ENCODE measurements around the gene HOXA10. TPM values are rescaled to one million over a fixed set of nuclear protein-coding genes. Genes with fewer than 3 reads are reported as not detected.

HOXA10 gene
- total RNA-seq, 6 experiments from 2014 or later = 38.9 to 43.5 (median 41.1) TPM

DNA sequence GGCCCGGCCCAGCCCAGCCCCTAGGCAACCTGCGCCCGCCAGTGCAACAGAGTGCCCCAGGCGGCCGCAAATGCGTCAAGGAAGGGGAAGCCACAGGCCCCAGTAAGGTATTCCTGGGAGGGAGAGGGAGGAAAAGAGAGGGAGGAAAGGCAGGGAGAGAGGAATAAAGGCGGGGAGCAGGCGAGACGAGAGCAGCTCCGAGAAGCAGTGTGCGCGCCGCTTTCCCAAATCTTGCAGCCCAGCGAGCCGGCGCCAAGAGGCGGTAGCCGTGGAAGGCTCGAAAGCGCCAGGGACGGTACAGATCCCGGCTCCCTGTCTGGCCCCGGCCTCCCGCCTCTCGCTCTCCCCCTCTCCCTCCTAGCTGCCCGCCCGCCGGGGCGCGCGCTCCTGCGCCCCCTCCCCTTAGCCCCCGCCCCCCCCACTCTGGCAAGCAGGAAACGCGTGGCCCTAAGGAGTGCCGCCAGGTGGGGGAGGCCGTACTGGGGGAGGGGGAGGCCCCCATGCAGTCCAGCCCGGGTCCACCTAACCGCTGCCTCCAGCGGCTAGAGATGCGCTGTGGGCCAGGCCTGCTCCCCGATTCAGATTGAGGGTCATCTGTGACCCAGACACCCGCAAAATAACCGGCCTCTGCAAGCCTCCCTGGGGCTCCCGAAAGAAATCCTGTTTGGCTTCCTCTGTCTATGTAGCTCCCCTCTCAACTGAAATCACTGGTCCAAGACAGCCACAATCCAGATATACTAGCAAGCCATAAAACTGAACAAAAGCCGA, 4.3 kb downstream of the HOXA10 start:
- DNase-seq = peak; percentile 66
- Mint-ChIP-seq H3K4me1 (ENCODE audit: low read depth) (peaks cover 45% of the 10 kb centered on the region), H3K36me3 (ENCODE audit: low read depth) (peaks cover 50% of the 10 kb centered on the region), H3K27me3 (ENCODE audit: insufficient read depth) (peaks cover 27% of the 10 kb centered on the region), H3K4me3 (peak overlapping the region; percentile 96), H3K9me3 (no peaks in the 10 kb centered on the region), H3K27ac (peak overlapping the region; percentile 99)
- TF ChIP-seq, protein P1, sequence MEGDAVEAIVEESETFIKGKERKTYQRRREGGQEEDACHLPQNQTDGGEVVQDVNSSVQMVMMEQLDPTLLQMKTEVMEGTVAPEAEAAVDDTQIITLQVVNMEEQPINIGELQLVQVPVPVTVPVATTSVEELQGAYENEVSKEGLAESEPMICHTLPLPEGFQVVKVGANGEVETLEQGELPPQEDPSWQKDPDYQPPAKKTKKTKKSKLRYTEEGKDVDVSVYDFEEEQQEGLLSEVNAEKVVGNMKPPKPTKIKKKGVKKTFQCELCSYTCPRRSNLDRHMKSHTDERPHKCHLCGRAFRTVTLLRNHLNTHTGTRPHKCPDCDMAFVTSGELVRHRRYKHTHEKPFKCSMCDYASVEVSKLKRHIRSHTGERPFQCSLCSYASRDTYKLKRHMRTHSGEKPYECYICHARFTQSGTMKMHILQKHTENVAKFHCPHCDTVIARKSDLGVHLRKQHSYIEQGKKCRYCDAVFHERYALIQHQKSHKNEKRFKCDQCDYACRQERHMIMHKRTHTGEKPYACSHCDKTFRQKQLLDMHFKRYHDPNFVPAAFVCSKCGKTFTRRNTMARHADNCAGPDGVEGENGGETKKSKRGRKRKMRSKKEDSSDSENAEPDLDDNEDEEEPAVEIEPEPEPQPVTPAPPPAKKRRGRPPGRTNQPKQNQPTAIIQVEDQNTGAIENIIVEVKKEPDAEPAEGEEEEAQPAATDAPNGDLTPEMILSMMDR (IDR thresholded peaks at IDR 0.05) = no peak

GRCh38 chr7:27168265-27168947, 5.7 kb downstream of the HOXA10 start:
- TF ChIP-seq, protein P1 (IDR thresholded peaks at IDR 0.05) = peak; percentile 38; the same call in 1 of the 2 replicates
- H3K27me3 Mint-ChIP-seq (ENCODE audit: insufficient read depth) = peaks cover 33% of the 10 kb centered on the region

GRCh38 chr7:27167916-27168264, 6.2 kb downstream of the HOXA10 start:
- peak overlapping the region; percentile 99 for H3K27ac Mint-ChIP-seq
- peaks cover 41% of the 10 kb centered on the region for H3K4me1 Mint-ChIP-seq (ENCODE audit: low read depth)
- H3K36me3 Mint-ChIP-seq (ENCODE audit: low read depth) = peaks cover 70% of the 10 kb centered on the region
- DNase-seq = peak; percentile 65
- TF ChIP-seq, protein P1 (IDR thresholded peaks at IDR 0.05) = no peak
- no peaks in the 10 kb centered on the region for H3K9me3 Mint-ChIP-seq
- H3K4me3 Mint-ChIP-seq = peak overlapping the region; percentile 96
- H3K27me3 Mint-ChIP-seq (ENCODE audit: insufficient read depth) = peaks cover 33% of the 10 kb centered on the region

More at GRCh38 chr7:27168265-27168947, 5.7 kb downstream of the HOXA10 start:
- peak overlapping the region; percentile 96 for H3K4me3 Mint-ChIP-seq
- H3K27ac Mint-ChIP-seq = peak overlapping the region; percentile 99
- peaks cover 41% of the 10 kb centered on the region for H3K4me1 Mint-ChIP-seq (ENCODE audit: low read depth)
- peaks cover 65% of the 10 kb centered on the region for H3K36me3 Mint-ChIP-seq (ENCODE audit: low read depth)
- DNase-seq = peak; percentile 70
- H3K9me3 Mint-ChIP-seq = no peaks in the 10 kb centered on the region

DNA sequence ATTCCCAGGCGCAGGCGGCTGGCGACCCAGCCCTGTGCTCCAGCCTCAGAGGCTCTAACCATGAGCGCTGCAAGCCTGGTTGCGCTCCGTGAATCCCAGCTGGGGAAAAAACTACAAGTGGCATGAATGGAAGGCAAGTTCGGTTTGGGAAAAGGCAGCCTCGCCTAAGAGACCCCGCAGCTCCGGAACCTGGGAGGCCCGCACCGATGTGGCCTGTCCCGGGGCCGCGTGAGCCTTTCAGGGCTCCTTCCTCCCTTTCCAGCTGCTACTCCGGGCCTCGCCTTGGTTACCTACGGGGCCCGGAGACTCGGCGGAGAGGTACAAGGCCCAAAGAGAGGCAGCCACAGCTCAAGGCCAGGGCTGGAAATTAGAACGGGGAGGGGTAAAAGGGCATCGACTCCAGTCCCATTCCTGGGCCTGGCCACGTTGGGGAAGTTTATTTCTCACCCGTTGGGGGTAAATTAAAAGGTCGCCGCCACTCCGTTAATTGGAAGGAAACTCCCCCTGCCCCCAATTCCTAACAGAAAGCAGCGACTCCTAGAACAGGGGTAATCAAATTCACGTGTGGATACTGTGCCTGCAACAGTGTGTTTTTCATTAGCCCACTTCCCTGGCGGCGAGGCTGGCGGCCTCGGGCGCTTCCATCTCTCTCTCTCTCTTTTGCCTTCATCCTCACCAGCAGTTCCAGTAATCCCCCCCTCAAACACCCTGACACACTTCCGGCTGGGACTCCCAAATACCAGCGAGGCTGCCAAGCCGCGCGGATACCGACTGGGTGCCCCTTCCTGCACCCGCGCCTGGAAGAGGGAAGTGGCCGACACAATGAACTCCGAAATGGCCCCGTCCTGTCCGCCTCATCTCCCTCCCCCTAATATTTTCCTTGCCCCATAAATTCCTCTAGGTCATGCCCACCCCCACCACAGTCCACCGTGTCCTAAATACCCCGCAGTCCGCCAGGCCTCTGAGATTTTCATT, 7.3 kb downstream of the HOXA10 start:
- no peaks in the 10 kb centered on the region for H3K9me3 Mint-ChIP-seq
- H3K36me3 Mint-ChIP-seq (ENCODE audit: low read depth) = peaks cover 72% of the 10 kb centered on the region
- H3K27me3 Mint-ChIP-seq (ENCODE audit: insufficient read depth) = peaks cover 27% of the 10 kb centered on the region
- peaks cover 33% of the 10 kb centered on the region for H3K4me1 Mint-ChIP-seq (ENCODE audit: low read depth)
- H3K4me3 Mint-ChIP-seq = peak overlapping the region; percentile 96
- TF ChIP-seq, protein P1 (IDR thresholded peaks at IDR 0.05) = no peak
- H3K27ac Mint-ChIP-seq = peak overlapping the region; percentile 99
- peak; percentile 66 for DNase-seq

GRCh38 chr7:27165996-27166530, 8.1 kb downstream of the HOXA10 start:
- peaks cover 19% of the 10 kb centered on the region for H3K27me3 Mint-ChIP-seq (ENCODE audit: insufficient read depth)

More at GRCh38 chr7:27165996-27166530, 8.1 kb downstream of the HOXA10 start:
- Mint-ChIP-seq H3K4me3 (peak overlapping the region; percentile 96), H3K9me3 (no peaks in the 10 kb centered on the region), H3K4me1 (ENCODE audit: low read depth) (peaks cover 25% of the 10 kb centered on the region), H3K36me3 (ENCODE audit: low read depth) (peaks cover 64% of the 10 kb centered on the region), H3K27ac (peak overlapping the region; percentile 99)
- DNase-seq = peak; percentile 64
- TF ChIP-seq, protein P1 (IDR thresholded peaks at IDR 0.05) = no peak

All from HFFc6 (cell line).